Measurements from ENCODE around the gene SLC2A8. TPM values are rescaled to one million over a fixed set of nuclear protein-coding genes. Genes with fewer than 3 reads are reported as not detected.

SLC2A8 gene
- total RNA-seq, 1 donor from 2014 or later = 16.6 TPM

DNA sequence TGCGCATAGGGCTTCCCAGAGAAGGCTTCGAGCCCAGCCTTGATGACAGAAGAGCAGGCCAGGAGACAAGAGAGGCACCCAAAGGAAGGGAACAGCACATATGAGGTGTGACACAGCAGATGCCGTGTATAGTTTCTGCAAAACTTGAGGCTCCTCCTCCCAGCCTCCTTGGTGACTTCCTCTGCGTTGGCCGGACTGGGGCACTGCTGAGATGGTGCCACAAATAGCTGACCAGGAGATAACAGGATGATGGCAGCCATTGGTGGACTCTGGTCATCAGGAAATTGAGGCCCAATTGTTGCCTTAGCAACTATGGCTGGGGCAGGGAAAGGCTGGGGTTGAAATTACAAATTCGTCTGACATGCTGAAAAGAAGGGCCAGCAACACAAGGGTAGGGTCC, 22.4 kb downstream of the SLC2A8 start:
- intact Hi-C loops (cut with DNase I) = no loop called here
- ATAC-seq (ENCODE audit: poor library complexity) = no peak
- DNase-seq = no peak

GRCh38 chr9:127421057-127421456, 24.1 kb downstream of the SLC2A8 start:
- DNase-seq (no peak), ATAC-seq (ENCODE audit: poor library complexity) (no peak)
- intact Hi-C loops (cut with DNase I) = no loop called here

DNA sequence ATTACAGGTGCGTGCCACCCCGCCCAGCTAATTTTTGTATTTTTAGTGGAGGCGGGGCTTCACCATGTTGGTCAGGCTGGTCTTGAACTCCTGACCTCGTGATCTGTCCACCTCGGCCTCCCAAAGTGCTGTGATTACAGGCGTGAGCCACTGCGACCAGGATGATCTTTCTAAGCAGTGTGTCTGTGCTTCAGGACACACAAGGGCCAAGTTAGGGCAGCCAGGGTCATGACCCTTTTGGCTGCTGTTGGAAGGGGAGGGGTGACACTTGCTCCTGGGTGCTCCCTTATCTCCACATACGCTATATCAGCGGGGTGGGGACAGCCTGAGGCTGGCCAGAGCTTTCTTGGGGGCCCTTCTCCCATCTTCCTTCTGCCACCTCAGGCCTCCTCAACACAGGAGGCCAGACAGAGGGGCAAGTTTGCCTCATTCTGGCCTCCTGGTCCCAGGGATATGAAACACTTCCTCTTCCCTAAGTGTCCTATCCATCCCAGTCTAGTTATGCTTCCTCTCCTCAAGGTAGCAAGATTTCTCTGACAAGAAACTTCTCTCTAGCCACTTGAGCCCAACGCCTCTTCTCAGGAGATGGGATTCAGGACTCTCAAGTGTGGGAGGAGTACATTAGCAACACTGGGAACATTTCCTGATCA, 25.3 kb downstream of the SLC2A8 start:
- DNase-seq = no peak
- intact Hi-C loops (cut with DNase I) = no loop called here
- no peak for ATAC-seq (ENCODE audit: poor library complexity)

- ATAC-seq (ENCODE audit: poor library complexity) (no peak), DNase-seq (no peak)
- intact Hi-C loops (cut with DNase I) = no loop called here
These were observed 25.8 kb downstream of the SLC2A8 start for GRCh38 chr9:127422787-127423186.

GRCh38 chr9:127423476-127423933, 26.5 kb downstream of the SLC2A8 start:
- ATAC-seq (ENCODE audit: poor library complexity) (peak; percentile 2), DNase-seq (no peak)
- intact Hi-C loops (cut with DNase I) = no loop called here

- intact Hi-C loops (cut with DNase I) = loop anchor here (2.0 kb wide), 1 partner anchor 27 kb away; the partner anchor contains the start of genes LRSAM1 and RPL12
- DNase-seq (peak; percentile 97), ATAC-seq (ENCODE audit: poor library complexity) (peak; percentile 99)
These were observed 27.1 kb downstream of the SLC2A8 start, which contains the start of gene ZNF79 for GRCh38 chr9:127423934-127424675. ZNF79 (plus strand) TSS chr9:127424382; CDS start chr9:127424788, 406 bp downstream.

GRCh38 chr9:127424676-127424999, 27.7 kb downstream of the SLC2A8 start:
- intact Hi-C loops (cut with DNase I) = loop anchor here (2.0 kb wide), 1 partner anchor 26 kb away; the partner anchor contains the start of genes LRSAM1 and RPL12
- DNase-seq (no peak), ATAC-seq (ENCODE audit: poor library complexity) (peak; percentile 20)

GRCh38 chr9:127426756-127427155, 29.8 kb downstream of the SLC2A8 start:
- no peak for ATAC-seq (ENCODE audit: poor library complexity)
- intact Hi-C loops (cut with DNase I) = no loop called here
- no peak for DNase-seq

- ATAC-seq (ENCODE audit: poor library complexity) (no peak), DNase-seq (no peak)
- intact Hi-C loops (cut with DNase I) = no loop called here
These were observed 31.4 kb downstream of the SLC2A8 start for GRCh38 chr9:127428348-127428747.

- intact Hi-C loops (cut with DNase I) = no loop called here
- DNase-seq (no peak), ATAC-seq (ENCODE audit: poor library complexity) (no peak)
These were observed 33.4 kb downstream of the SLC2A8 start for GRCh38 chr9:127430415-127430814.

- intact Hi-C loops (cut with DNase I) = no loop called here
- ATAC-seq (ENCODE audit: poor library complexity) = no peak
- no peak for DNase-seq
These were observed 40.7 kb downstream of the SLC2A8 start for GRCh38 chr9:127437497-127438264.

- DNase-seq (no peak), ATAC-seq (ENCODE audit: poor library complexity) (no peak)
- intact Hi-C loops (cut with DNase I) = no loop called here
These were observed 41.4 kb downstream of the SLC2A8 start for GRCh38 chr9:127438394-127438793.

DNA sequence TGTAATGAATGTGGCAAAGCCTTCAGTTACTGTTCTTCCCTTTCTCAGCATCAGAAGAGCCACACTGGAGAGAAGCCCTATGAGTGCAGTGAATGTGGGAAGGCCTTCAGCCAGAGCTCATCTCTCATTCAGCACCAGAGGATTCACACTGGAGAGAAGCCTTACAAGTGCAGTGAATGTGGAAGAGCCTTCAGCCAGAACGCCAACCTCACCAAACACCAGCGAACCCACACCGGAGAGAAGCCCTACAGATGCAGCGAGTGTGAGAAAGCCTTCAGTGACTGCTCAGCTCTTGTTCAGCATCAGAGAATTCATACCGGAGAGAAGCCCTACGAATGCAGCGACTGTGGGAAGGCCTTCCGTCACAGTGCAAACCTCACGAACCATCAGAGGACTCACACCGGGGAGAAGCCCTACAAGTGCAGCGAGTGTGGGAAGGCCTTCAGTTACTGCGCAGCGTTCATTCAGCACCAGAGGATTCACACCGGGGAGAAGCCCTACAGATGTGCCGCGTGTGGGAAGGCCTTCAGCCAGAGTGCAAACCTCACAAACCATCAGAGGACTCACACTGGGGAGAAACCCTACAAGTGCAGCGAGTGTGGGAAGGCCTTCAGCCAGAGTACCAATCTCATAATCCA, 47.4 kb downstream of the SLC2A8 start:
- intact Hi-C loops (cut with DNase I) = no loop called here
- ATAC-seq (ENCODE audit: poor library complexity) (no peak), DNase-seq (no peak)

- DNase-seq = no peak
- intact Hi-C loops (cut with DNase I) = no loop called here
- ATAC-seq (ENCODE audit: poor library complexity) = no peak
These were observed 48.2 kb downstream of the SLC2A8 start for GRCh38 chr9:127444921-127445850.

DNA sequence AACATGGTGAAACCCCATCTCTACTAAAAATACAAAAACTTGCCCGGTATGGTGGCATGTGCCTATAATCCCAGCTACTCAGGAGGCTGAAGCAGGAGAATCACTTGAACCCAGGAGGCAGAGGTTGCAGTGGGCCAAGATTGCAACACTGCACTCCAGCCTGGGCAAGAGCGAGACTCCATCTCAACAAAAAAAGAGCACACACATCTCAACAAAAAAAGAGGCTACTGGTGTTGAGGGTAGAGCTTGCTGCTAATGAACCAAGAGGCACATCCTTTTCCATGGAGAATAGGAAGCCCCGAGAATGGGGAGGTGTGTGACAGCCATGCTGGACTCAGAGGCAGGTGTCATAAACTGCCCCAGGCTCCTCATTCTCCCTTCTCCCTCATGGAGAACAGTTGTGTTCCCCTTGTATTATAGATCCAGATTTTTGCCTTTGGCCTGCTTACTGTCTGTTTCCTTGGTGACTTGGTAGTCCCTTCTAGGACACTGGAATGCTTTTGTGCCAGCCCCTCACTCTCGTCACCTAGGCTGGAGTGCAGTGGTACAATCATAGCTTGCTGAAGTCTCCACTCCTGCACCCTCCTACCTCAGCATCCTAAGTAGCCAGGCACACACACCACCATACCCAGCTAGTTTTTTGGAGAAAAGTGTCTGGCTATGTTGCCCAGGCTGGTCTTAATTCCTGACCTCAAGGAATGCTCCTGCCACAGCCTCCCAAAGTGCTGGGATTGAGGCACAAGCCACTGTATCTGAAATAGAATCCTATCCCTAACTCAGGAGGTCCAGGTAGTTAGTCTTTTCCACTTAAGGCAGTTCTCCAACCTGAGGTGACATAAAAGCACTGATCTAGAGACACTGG, 49.1 kb downstream of the SLC2A8 start:
- ATAC-seq (ENCODE audit: poor library complexity) (no peak), DNase-seq (no peak)
- intact Hi-C loops (cut with DNase I) = no loop called here

- no peak for DNase-seq
- intact Hi-C loops (cut with DNase I) = no loop called here
These were observed 49.9 kb downstream of the SLC2A8 start for GRCh38 chr9:127446713-127447415.

More at GRCh38 chr9:127446713-127447415, 49.9 kb downstream of the SLC2A8 start:
- ATAC-seq (ENCODE audit: poor library complexity) = no peak

Measured in Right ventricle myocardium superior (tissue), 1 donor.